Measurements from ENCODE around the gene DUSP1.

DUSP1 gene

DNA sequence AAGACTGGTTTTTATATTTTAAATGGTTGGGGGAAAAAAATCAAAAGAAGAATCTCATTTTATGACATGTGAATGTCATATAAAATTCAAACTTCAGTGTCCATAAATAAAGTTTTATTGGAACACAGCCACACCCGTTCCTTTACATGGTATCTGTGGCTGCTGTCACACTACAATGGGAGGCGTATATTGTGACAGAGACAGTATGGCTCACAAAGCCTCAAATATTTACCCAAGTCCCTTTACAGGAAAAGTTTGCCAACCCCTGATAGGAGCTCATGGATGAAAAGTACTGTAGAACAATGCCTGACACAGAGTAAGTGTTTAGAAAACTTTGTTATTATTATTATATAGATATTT, 5.2 kb upstream of the DUSP1 start:
- no peak for DNase-seq

DNA sequence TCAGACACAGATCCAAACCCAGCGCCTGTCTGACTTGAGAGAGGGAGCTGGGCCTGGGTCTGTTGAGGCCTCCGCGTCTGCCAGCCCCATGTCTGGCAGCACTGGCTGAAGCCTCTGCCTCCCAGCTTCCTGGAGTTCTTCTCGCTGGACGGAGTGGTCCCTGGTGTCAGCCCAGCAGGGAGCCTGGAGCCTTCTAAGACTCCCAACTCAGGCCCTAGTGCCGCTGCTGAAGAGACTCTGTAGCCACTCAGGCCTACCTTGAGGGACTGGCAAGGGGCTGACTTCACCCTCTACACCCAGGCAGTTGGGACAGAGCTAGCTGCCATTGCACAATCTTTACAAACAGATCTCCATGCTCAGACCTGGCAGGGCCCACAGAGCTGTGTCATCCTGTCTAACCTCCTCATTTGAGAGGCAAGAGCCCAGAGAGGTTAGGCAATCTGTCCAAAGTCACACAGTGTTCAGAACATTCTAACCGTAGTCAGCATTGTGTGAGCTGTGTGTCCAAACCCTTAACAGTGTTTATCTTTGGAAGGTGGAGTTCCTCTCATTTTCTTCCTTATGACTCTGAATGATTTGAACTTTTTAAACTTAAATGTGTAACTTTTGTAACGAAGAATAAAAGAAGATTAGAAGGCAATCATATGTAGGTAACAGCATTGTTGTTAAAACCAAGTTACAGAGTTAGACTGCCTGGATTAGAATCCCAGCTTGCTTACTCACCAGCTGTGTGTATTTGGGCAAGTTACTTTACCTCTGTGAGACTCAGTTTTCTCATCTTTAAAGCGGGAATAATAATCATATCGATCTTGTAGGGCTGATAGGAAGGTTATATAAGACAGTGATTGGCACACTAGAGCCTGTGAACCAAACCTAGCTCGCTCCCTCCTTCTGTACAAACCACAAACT, 4.6 kb upstream of the DUSP1 start:
- DNase-seq = peak; percentile 38 to 81

DNA sequence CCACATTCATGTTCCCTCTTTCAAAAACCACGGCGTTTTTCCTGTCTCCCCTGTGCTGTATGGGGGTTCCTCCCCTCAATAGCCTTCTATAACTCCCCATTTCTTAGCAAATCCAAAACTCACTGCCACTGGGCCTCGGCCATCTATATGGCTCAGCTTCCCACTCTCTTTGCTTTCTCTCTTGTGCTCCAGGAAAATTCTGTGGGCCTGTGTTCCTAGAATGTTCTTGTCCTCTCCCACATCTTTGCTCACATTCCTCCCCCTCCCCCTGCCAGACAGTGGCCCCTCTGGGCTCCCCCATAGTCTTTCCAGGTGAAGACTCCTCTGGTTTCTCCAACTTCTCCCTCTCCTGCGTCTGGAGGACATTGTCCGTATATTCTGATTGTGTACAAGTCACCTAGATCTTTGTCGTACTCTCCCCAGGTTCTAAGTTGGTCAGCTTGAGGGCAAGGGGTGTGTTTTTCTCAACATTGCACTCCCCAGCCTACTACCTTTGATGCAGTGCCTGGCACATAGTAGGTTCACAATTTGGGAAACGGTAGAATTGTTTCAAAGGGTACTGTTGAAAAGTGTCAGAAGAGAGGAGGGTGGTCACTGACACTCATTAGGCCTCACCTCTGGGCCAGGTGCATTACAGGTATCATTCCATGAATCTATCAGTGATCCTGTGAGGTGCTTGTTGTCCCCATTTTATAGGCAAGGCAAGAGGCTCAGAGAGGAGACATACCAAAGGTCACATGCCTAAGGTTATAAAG, 3.7 kb upstream of the DUSP1 start:
- no peak for DNase-seq

DNA sequence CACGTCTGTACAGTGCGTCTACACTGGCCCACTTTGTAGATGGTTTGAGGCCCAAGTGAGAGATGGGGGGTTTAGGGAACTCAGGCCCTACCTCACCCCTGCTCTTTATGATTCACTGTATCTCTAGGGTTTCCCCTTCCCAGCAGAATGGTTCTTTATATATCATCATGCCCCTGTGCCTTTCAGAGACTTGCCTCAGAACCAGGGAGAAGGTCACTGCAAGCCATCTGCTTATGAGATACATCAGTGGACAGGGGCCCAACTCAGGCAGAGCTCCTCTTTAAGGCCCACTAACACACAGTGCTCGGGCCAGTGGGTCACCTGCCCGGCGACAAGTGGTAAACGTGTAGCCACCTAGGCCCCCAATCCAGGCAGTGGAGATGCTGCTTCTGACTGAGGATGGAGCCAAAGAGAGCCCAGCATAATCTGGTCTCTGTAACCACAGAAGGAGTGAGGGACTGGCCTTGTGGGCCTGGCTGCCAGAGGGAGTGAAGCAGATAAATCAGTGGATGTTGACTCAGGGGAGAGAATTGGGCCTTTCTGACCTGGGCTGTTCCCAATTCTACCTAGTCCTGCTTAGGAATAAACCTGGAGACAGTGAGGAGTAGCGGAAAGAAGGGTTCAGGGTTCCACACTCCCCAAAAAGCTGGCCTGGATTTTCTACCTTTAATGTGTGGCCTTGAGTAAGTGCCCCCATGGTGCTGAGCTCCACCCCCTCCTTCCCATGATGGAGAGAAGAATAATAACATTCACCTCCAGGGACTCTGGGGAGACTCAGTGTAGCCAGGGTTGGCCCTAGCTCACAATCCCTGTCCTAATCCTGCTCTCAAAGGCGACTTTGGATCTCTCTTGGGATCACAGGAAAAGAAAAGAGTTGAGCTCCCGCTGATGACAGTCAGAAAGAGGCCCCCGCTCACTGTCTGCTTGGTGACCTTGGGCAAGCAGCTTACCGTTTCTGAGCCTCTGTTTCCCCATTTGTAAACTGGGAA, 2.8 kb upstream of the DUSP1 start:
- DNase-seq = peak in 1 of 2 donors; percentile 36

DNA sequence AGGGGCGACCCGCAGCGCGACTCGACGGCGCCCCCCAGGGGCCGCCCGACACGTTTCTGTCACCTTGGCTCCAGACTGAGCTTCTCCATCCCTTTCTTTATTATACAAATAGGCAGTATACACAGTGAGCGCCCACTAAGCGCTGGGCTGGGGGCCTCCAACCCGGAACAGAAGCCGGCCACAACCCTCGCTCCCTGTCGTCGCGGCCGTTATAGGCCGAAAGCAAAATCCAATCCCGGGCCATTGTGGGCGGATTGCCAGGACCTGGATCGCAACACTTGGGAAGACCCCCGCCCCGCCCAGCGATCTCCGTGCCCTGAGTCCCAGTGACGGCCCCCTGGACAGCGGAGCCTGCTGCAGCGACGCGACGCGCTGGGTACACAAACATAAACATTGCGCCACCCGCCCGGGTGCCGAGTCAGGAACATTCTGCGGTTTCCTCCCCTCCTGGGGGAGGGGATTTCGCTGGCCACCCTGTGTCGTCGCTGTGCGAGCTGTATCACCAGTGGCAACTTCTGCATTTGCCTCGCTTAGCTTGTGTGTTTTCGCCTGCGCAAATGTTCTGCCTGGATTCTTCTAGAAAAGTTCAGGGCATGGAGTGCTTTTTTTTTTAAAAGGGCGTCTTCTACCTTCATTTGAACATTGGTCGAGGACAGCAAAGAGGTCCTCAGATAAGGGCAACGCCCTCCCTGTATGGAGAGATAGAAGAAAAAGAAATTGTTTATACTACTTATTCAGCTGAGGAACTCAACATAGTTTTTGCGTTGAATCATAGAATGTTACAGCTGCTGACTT, 1.3 kb upstream of the DUSP1 start:
- peak; percentile 96 to 97 for DNase-seq

DNA sequence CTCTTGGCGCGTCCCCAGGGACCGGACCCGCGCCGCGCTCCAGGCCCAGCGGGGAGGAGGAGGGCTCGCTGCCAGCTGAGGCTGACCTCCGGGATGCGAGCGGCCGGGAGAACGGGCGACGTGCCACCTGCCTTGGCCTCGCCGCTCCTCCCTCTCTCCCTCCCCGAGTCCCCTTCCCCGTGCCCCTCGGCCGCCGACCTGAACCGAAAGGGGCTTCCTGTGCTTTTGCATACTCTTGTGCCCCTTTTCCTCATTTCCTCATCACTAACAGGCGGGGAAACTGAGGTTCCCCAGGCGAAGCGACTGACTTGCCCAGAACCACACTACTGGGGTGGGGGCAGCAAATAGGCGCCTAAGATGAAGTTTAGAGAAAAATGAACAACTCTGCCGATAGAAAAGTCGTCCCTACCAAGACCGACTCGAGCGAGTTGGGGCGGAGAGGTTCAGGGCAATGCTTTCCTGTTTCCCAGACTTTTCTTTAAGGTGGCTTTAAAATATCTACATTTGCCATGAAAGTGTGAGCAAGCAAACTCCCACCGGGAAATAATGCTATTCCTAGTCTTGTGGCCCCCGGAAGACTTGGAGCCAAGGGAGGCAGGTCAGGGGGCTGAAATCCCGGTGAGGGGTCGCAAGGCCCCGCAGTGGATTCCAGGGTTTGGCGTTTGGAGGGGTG, 580 bp upstream of the DUSP1 start:
- DNase-seq = no peak

DNA sequence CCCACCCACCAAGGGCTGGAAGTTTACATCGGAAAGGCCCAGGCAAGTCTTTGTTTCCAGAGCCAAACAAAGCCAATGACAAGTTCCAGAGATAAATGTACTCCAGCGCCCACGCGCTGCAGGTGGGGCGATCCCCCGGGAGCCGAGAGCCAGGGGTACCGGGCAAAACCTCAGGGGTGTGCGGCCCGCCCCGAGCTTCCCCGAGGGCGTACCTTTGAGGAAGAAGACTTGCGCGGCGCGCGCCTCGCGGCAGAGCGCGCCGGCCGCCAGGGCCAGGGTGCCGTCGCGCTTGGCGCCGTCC, 671 bp downstream of the DUSP1 start:
- DNase-seq = peak in 1 of 2 donors; percentile 44

DNA sequence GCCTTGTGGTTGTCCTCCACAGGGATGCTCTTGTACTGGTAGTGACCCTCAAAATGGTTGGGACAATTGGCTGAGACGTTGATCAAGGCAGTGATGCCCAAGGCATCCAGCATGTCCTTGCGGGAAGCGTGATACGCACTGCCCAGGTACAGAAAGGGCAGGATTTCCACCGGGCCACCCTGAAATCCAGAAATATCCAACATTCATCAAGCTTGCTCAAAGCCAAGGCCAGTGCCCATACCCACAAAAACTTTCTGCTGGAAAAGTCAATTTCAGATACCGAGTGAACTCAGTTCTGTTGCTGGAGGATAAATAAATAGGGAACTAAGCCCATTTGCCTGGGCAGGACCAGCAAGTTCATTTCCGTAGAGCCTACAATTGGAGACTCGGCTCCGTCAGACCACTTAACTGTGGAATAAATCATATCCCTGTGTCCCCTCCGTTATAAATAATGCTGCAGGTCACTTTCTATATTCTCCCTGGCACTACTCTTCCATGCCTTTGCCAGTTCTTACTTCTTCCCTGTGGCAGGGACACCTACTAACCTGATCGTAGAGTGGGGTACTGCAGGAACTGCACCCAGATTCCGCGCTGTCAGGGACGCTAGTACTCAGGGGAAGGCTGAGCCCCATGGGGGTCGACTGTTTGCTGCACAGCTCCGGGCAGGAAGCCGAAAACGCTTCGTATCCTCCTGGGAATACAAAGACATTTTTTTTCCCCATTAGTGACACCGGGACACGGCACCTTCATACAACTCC, 1.2 kb downstream of the DUSP1 start:
- DNase-seq = peak; percentile 42 to 60

DNA sequence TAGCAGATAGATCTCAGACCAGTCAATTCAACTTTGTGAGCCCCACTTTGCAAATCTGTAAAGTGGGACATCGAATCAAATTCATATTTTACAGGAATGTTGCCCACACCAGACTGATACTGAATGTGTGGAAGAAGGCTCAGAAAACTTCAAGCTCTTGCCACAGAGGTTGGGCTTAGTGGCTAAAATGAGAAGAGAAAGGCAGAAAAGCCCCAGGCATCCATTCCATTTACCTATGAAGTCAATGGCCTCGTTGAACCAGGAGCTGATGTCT, 1.7 kb downstream of the DUSP1 start:
- no peak for DNase-seq

DNA sequence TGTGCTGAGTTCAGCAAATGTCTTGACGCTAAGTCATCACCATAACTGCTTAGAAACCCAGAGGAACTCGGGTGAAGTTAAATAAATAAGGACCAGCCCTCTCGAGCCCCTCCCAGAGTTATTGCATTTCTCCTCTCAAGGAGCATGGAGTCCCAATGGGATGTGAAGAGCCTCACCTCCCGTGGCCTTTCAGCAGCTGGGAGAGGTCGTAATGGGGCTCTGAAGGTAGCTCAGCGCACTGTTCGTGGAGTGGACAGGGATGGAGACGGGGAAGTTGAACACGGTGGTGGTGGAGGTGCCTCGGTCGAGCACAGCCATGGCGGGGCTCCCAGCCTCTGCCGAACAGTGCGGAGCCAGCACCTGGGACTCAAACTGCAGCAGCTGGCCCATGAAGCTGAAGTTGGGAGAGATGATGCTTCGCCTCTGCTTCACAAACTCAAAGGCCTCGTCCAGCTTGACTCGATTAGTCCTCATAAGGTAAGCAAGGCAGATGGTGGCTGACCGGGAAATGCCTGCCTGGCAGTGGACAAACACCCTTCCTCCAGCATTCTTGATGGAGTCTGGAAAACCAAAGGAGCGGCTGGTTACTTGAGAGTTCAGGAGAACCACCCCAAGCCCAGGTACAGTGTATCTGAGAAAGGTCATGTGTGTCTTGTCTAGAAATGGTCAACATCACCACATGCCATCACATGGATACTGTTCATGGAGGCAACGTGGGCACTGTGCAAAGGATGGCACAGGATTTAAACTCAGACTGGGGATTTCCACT, 2.2 kb downstream of the DUSP1 start:
- DNase-seq = peak; percentile 54 to 70

DNA sequence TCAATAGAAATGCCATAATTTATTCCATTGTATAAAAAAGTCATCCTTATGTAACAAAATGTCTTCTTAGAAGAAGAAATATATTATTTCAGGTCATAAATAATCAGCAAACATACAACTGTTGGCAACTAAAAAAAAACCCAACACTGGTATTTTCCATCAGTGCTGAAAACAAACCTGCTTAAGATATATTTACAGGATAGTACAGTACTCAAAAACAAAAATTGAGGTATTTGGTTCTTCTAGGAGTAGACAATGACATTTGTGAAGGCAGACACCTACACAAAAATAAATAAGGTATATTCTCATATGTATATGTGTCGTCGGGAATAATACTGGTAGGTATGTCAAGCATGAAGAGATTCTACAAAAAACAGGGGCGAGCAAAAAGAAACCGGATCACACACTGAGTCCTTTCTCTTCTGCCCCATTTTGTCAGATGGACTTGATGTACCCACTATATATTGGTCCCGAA, 2.9 kb downstream of the DUSP1 start:
- no peak for DNase-seq

DNA sequence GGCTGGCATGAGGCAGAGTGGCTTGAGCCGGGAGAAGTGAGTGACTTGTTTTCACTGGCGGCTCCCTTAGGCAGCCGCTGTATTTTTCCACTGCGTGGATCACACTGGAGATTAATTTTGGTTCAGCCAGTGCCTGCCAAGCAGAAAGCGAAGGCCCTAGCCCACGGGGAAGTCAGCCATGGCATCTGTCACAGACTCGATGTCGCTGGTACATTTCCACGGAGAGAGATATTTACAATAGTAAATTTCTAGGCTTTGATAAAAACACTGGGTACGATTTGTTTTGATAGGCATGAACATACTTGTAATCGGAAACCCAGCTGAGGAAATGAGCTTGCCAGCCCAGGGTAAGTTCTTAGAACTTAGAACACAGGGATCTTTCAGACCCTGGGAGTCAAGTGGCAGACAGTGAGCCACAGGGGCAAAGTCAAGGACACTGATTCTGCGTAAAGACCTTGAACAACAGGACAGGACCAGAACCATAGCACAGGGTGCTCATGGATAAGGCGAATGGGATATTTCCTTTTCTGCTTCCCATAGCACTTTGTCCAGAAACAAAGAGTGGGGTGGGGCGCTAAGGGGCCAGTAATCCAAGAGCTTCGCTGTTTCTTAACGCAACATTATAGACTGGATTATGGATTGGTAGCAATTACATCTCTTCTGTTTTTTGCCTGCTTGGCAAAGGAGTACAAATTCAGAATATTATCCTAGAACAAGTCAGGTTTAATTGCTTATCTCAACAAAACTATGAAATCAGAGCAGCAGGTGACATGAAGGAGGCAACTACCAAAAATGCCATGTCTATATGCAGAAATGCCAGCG, 4.5 kb downstream of the DUSP1 start:
- DNase-seq = peak; percentile 77 to 83

DNA sequence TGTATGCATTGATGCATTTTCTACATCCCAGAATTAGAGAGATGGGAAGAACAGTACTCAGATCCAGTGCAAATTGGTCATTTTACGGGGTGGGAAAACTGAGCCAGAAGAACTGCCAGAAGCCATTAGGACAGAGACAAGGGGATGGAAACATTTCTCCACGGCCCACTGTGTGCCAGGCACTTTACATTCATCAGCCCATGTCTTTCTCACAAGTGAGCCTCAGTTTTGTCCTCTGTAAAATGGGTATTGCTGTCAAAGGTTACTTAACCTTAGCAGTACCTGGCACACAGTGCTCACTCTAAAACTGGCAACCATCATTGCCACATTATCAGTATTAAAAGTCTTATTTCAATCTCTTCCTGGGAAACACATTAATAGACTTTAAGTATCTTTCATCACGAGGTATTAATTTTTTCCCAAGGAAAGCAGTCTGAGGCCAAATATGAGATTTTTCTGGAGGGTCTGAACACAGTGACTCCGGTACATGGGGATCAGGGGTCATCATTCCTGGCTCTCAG, 5.2 kb downstream of the DUSP1 start:
- DNase-seq = peak in 1 of 2 donors; percentile 84

DNA sequence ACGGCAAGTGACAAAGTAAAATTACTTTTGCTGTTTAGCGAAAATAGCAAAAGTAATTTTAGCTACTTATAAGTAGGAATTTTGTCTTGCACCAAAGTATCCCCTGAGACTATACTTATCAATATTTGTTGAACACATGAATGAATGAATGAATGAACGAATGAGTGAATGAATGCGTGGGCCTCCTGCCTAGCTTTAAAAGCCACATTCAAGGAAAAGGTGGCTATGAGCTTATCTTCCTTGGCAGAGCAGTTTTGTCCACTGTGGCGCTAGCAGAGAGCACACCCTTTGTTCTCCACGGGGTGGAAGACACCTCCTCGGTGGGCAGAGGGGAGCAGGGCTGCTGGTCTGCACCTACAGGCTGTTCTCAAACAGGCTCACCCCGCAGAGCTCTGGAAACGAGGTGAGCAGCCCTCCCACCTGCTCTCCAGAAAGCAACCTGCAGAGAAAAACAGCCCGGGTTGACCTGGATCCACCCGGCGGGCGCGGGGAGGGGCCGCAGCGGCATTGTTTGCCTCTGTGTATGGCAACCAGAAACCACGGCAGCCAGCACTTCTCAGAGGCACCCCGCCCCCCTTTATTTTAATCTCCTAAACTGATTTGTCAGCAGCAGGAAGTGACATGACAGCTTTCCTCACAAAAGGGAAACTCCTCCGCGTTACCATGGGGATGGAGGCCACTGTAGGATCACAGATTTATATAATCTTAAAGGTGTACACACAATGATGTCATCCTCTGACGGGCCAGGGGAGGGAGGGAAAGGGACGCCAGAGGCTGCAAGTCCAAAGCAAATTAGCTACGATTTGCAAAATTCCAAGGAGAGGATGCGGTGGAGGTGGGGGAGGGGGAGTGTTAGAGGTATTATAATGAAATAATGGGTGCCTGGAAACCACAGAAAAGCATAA, 5.9 kb downstream of the DUSP1 start:
- peak; percentile 99 for DNase-seq

DNA sequence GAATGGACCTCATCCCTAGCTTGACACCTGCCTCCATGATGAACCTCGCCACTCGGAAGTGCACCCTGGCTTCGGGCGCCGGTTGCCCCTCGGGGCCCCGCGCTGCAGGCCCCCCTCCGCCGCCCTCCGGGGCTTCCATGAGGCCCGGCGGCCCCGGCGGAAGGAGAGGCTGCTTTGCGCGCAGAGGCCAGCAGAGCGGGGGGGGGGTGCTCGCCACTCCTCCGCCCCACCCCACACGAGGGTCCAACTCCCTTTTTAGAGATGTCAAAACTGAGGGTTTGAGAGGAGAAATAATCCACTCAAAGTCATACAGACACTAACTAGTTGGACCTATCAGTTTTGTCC, 7.9 kb downstream of the DUSP1 start:
- DNase-seq = peak in 1 of 2 donors; percentile 12

DNA sequence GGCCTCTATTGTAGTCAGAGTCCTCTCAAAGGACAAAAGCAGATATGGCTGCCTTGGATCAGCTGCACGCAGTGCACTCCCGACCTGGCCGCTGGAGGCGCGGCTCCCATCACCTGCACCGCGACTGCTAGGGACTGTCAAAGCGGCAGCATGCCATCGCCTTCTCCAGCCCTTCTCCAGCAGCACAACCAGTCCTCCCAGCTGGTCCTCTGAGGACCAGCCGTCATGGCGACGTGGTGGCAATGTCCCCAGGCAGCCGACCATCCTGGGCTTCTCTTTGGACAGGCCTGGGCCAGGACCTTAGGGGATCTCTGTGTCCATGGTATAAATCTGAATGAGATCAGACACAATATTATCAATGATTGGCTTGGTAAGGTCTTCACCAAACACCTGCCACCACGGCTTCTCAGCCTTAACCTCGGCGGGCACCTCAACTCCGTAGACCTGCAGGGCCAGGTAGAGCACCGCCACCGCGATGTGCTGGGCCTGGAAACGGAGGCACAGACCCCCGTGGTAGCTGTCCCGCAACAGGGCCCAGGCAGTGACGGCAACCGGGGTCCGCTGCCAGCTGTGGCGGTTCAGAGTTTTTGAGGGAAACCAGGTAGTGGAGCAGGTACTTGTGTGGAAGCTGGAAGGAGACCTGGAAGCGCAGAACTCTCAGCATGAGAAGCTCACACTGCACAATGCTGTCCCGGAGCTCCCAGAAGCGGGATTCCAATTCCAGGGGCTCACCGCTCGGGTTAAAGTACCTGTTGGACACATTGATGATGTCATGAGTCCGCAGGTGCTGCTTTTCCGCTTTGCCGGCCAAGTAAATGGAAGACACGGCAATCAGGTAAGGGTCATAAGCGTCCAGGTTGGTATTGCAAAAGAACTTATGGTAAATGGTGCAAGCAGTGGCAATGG, 8.5 kb downstream of the DUSP1 start:
- DNase-seq = peak in 1 of 2 donors; percentile 9

DNA sequence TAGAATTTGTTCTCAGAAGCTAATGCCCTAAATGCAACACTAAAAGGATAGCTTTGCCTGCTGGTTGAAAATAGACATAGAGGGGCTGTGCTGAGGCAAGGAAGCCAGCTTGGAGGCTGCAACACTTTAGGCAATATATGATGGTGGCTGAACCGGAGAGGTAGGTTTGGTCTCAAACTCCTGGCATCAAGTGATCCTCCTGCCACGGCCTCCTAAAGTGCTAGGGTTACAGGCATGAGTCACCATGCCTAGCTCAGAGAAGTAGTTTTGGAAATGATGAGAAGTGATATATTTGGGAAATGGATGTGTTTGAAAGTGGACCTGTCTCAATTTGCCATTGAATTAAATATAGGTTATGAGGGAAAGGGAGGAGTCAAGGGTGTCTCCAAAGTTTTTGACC, 10.0 kb downstream of the DUSP1 start:
- no peak for DNase-seq

Data from CD4-positive, alpha-beta T cell treated with Interferon alpha-2 for 1 hour (primary cell).